GM12878 (cell line): ENCODE data around the gene SEPHS2. TPM values are rescaled to one million over a fixed set of nuclear protein-coding genes. Genes with fewer than 3 reads are reported as not detected.

Experiments used
- ATF2 ChIP-seq: IDR thresholded peaks from 2 replicates; pipeline ENCODE4 v1.6.1; 2012; ENCODE audit warnings: low read length, inconsistent platforms
- ATF3 ChIP-seq: IDR thresholded peaks from 2 replicates; pipeline ENCODE4 v1.6.1; 2011; ENCODE audit warnings: low read depth, mild to moderate bottlenecking, low read length, moderate library complexity, borderline replicate concordance; ENCODE audit errors: extremely low read depth
- ATF7 ChIP-seq: fragments of 450-650 bp; IDR thresholded peaks from 2 replicates; pipeline ENCODE4 v1.6.1; 2016; ENCODE audit warnings: low read depth, mild to moderate bottlenecking
- CBX3 ChIP-seq: fragments of 200-600 bp; sonication (generic); IDR thresholded peaks from 2 replicates; pipeline ENCODE4 v1.6.1; 2016; ENCODE audit warnings: low read depth, borderline replicate concordance
- GABPA ChIP-seq: IDR thresholded peaks from 2 replicates; pipeline ENCODE4 v1.6.1; 2014; ENCODE audit warnings: antibody characterized with exemption, low read depth, mild to moderate bottlenecking, inconsistent platforms
- HDAC6 ChIP-seq: fragments of 200-600 bp; sonication (generic); IDR thresholded peaks from one replicate; pipeline ENCODE4 v1.8.0; 2017; ENCODE audit warnings: antibody characterized with exemption; ENCODE audit not compliant: unreplicated experiment
- IKZF2 ChIP-seq, 2 experiments: fragments of 450-650 bp; IDR thresholded peaks; 2 replicates each; pipeline ENCODE4 v1.6.1; 2017; ENCODE audit warnings: mild to moderate bottlenecking in 2 of 2, moderate library complexity in 2 of 2
- IRF3 ChIP-seq: fragments of 450-650 bp; IDR thresholded peaks from 2 replicates; pipeline ENCODE4 v1.6.1; 2014; ENCODE audit warnings: mild to moderate bottlenecking
- KDM1A ChIP-seq: fragments of 200-600 bp; sonication (generic); IDR thresholded peaks from 2 replicates; pipeline ENCODE4 v1.6.1; 2016; ENCODE audit warnings: borderline replicate concordance
- MEF2B ChIP-seq: fragments of 450-650 bp; IDR thresholded peaks from 2 replicates; pipeline ENCODE4 v1.6.1; 2018; ENCODE audit warnings: mild to moderate bottlenecking, moderate library complexity; ENCODE audit not compliant: partially characterized antibody, poor library complexity, severe bottlenecking
- MLLT1 ChIP-seq: fragments of 450-650 bp; IDR thresholded peaks from 2 replicates; pipeline ENCODE4 v1.6.1; 2016; ENCODE audit warnings: mild to moderate bottlenecking
- MTA2 ChIP-seq: fragments of 450-650 bp; IDR thresholded peaks from 2 replicates; pipeline ENCODE4 v1.6.1; 2016; ENCODE audit warnings: low read depth, mild to moderate bottlenecking, moderate library complexity
- MYC ChIP-seq: IDR thresholded peaks from 2 replicates; pipeline ENCODE4 v1.6.1; 2011; ENCODE audit warnings: mild to moderate bottlenecking, low read length, moderate library complexity, inconsistent platforms; ENCODE audit not compliant: insufficient read depth, insufficient replicate concordance, insufficient read length, severe bottlenecking
- NBN ChIP-seq: fragments of 450-650 bp; IDR thresholded peaks from 2 replicates; pipeline ENCODE4 v1.6.1; 2016
- NFYB ChIP-seq: IDR thresholded peaks from 2 replicates; pipeline ENCODE4 v1.6.1; 2011; ENCODE audit warnings: low read depth, mild to moderate bottlenecking, low read length, improper control_type of control experiment, moderate library complexity; ENCODE audit not compliant: insufficient read depth
- RB1 ChIP-seq: fragments of 450-650 bp; formaldehyde crosslinking; IDR thresholded peaks from 2 replicates; pipeline ENCODE4 v1.6.1; 2017; ENCODE audit warnings: mild to moderate bottlenecking, borderline replicate concordance
- RBBP5 ChIP-seq: fragments of 200-600 bp; sonication (generic); conservative IDR thresholded peaks from 2 replicates; pipeline ENCODE4 v1.6.1; 2016
- RCOR1 ChIP-seq: conservative IDR thresholded peaks from 2 replicates; pipeline ENCODE4 v1.6.1; 2012; ENCODE audit warnings: low read depth, low read length, improper control_type of control experiment
- SRF ChIP-seq, 2 experiments: IDR thresholded peaks; 2 replicates each; pipeline ENCODE4 v1.6.1; 2011; ENCODE audit warnings: low read depth in 2 of 2, low read length in 2 of 2, mild to moderate bottlenecking in 1 of 2, moderate library complexity in 1 of 2
- USF1 ChIP-seq: IDR thresholded peaks from 2 replicates; pipeline ENCODE4 v1.6.1; 2011; ENCODE audit warnings: borderline replicate concordance, low read depth, mild to moderate bottlenecking, moderate library complexity, mixed read lengths, low read length; ENCODE audit not compliant: insufficient read depth; ENCODE audit errors: extremely low read length
- ZBTB4 ChIP-seq: fragments of 450-650 bp; formaldehyde crosslinking; IDR thresholded peaks from 2 replicates; pipeline ENCODE4 v1.4.0; 2022; ENCODE audit warnings: mild to moderate bottlenecking, moderate library complexity
- ZNF622 ChIP-seq: fragments of 450-650 bp; IDR thresholded peaks from 2 replicates; pipeline ENCODE4 v1.6.1; 2017; ENCODE audit warnings: mild to moderate bottlenecking, inconsistent platforms
- ZSCAN29 ChIP-seq: fragments of 450-650 bp; IDR thresholded peaks from 2 replicates; pipeline ENCODE4 v1.6.1; 2017; ENCODE audit warnings: mild to moderate bottlenecking, moderate library complexity
- polyA plus RNA-seq, 11 experiments: library from polyadenylated mRNA; depleted of rRNA in 4 of 11; unstranded in 6 of 11; stranded (reverse) in 5 of 11; fragments of >200 nt; fragmentation: Nextera tagmentation in 4 of 11; fragmentation: Illumina TruSeq in 1 of 11; extraction: Ambion mirVana in 4 of 11; extraction: Trizol in 1 of 11; gene quantifications; 1 replicate in 1 of 11; 2 replicates in 10 of 11; pipeline versions ENCODE4 v1.2.1 to v1.2.3, GENCODE V29; 2011 to 2016; ENCODE audit warnings: inconsistent platforms in 2 of 11, missing spikeins in 2 of 11, low read depth in 1 of 11
- total RNA-seq, 4 experiments: library from RNA; depleted of rRNA in 3 of 4; stranded (reverse); fragments of >200 nt in 3 of 4; fragmentation: Illumina TruSeq in 1 of 4; extraction: Trizol in 1 of 4; gene quantifications; 2 replicates each; pipeline versions ENCODE4 v1.2.1 to v1.2.3, GENCODE V29; 2013 to 2021

SEPHS2 gene
- total and polyA plus RNA-seq, 10 of the 15 experiments (the other 5 are each of a cell fraction or from before 2014, with no cell fraction given), result 21.6 to 99.8 (median 72.9) TPM

GRCh38 chr16:30430428-30430970 is 15.2 kb downstream of the SEPHS2 start (continued):
- TF ChIP-seq MYC (no peak), NFYB (no peak), MTA2 (no peak), ZSCAN29 (no peak), MEF2B (peak; percentile 41), HDAC6 (no peak), CBX3 (no peak), NBN (peak; percentile 31; the same call in 1 of the 2 replicates), ZBTB4 (CRISPR knock-in tag) (no peak), ZNF622 (no peak), USF1 (peak; percentile 67), RBBP5 (no peak), RCOR1 (no peak), IKZF2 (IDR thresholded peaks at IDR 0.05) (peak in 1 of 2 experiments; percentile 8; a peak in 2 of 4 replicates), GABPA (no peak), ATF2 (no peak), RB1 (no peak), KDM1A (no peak), MLLT1 (peak; percentile 98), IRF3 (no peak), SRF (IDR thresholded peaks at IDR 0.05; ENCODE audit: low read depth in 2 of 2, low read length in 2 of 2) (no peak), ATF3 (no peak), ATF7 (no peak)
